Omental fat pad (tissue), 4 donors: Measurements from ENCODE around the gene CTNNAL1. TPM values are rescaled to one million over a fixed set of nuclear protein-coding genes. Genes with fewer than 3 reads are reported as not detected.

ENCODE experiments used
- ATAC-seq: fragments of 150-250 bp; one replicate; pipeline ENCODE4 v1.9.1; 2016; ENCODE audit warnings: mild to moderate bottlenecking, moderate library complexity; ENCODE audit not compliant: low FRiP score
- DNase-seq: peaks from one replicate; pipeline ENCODE4 v3.0.0-alpha.2; 2019; ENCODE audit warnings: low spot score
- total RNA-seq, 4 donors: library from RNA; depleted of rRNA; stranded (reverse); fragments of >200 nt; gene quantifications; one replicate each; pipeline ENCODE4 v1.1.0, GENCODE V29; 2016
- TF ChIP-seq, protein P1 (sequence below), 3 donors: fragments of 450-650 bp; IDR thresholded peaks; one replicate each; pipeline ENCODE4 v1.5.1; 2016 to 2017; ENCODE audit warnings: antibody characterized with exemption in 3 of 3, mild to moderate bottlenecking in 3 of 3, moderate library complexity in 2 of 3

CTNNAL1 gene
- total RNA-seq, 4 donors from 2014 or later = 34.5 to 57.3 (median 46.5) TPM

DNA sequence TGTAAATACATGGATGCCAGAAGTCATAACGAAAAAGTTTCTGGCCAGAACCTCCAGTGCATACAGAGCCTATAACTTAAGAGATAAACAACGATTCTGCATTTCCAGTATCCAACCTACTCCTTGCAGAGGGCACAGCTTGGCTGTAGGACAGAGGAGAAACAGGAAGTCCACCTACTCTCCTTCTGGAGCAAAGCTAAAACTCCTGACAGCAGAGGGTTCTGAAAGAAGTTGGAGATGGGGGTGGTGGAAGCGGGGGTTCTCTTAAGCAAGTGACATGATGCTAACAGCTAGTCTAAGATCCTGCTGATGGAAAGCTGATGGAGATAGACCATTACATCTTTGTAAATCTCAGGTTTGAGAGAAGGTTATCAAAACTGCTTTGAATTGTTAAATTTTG lies 35.5 kb upstream of the CTNNAL1 start:
- ATAC-seq (no peak), DNase-seq (no peak)
- TF ChIP-seq, protein P1, sequence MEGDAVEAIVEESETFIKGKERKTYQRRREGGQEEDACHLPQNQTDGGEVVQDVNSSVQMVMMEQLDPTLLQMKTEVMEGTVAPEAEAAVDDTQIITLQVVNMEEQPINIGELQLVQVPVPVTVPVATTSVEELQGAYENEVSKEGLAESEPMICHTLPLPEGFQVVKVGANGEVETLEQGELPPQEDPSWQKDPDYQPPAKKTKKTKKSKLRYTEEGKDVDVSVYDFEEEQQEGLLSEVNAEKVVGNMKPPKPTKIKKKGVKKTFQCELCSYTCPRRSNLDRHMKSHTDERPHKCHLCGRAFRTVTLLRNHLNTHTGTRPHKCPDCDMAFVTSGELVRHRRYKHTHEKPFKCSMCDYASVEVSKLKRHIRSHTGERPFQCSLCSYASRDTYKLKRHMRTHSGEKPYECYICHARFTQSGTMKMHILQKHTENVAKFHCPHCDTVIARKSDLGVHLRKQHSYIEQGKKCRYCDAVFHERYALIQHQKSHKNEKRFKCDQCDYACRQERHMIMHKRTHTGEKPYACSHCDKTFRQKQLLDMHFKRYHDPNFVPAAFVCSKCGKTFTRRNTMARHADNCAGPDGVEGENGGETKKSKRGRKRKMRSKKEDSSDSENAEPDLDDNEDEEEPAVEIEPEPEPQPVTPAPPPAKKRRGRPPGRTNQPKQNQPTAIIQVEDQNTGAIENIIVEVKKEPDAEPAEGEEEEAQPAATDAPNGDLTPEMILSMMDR (IDR thresholded peaks at IDR 0.05) = no peak

DNA sequence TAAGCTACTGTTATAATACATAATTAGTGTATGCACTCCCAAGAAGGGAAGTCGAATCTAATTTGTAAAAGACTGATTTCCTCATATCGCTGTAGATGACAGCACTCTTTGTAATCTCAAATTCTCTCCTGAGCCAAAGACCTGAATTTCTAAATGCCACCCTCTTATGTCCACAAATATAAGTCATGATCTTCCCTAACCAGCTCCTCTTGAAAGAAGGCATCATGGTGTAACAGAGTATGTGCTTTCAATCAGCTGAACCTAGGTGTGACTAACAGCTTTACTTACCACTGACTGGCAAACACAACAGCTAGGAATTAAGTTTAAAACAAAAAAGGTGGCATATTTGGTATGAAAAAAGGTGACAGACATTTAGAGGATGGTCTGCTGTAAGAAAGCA lies 34.0 kb upstream of the CTNNAL1 start:
- no peak for ATAC-seq
- TF ChIP-seq, protein P1 (IDR thresholded peaks at IDR 0.05) = no peak

DNA sequence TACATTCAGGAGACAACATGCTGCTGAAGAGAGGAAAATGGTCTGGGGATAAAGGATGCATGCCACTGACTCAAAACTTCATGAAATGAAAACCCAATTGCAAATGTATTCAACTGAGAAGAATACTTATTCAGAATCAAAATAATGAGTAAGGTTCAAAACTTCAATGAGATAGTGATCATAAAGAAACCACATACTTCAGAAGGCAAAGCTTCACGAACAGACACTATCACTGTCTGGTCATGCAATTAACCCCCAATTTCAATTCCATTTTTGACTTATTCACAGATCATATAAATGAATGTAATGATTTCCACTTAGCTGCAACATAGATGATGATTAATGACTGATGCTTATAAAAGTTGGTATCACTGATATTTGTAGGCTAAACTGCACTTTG lies 33.0 kb upstream of the CTNNAL1 start:
- no peak for DNase-seq
- TF ChIP-seq, protein P1 (IDR thresholded peaks at IDR 0.05) = no peak
- ATAC-seq = no peak

More for the DNA sequence above, 34.0 kb upstream of the CTNNAL1 start:
- DNase-seq = no peak

DNA sequence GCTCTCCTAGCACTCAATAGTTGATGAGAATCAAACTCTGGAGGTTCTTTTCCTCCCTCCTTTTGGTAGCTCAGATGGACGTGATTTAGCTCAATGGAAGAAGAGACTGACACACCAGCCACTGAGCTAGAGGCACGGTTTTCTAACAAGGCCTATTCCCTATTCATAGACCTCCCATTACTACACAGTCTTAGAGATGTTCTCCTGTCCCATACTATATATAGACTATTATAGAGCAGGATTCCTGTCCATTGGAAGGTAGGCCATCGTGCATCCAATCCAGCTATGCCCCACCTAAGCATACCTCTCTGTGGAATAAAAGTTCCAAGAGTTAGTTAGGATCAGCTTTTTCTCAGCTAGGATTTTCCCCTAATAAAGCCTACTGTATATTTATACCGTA lies 30.3 kb upstream of the CTNNAL1 start:
- ATAC-seq (no peak), DNase-seq (no peak)
- TF ChIP-seq, protein P1 (IDR thresholded peaks at IDR 0.05) = no peak

DNA sequence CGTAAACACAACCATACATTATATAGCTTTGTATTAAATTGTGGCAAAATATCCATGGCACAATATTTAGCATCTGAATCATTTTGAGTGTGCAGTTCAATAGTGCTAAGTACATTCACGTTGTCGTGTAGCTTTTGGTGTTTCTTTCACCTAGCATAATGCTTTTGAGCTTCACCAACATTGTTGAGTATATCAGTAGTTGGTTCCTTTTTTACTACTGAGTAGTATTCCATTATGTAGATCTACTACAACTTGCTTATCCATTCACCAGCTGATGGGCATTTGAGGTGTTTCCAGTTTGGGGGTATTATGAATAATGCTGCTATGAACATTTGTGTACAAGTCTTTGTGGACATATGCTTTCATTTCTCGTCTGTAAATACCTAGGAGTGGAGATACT lies 27.3 kb upstream of the CTNNAL1 start:
- no peak for ATAC-seq
- TF ChIP-seq, protein P1 (IDR thresholded peaks at IDR 0.05) = no peak
- DNase-seq = no peak

DNA sequence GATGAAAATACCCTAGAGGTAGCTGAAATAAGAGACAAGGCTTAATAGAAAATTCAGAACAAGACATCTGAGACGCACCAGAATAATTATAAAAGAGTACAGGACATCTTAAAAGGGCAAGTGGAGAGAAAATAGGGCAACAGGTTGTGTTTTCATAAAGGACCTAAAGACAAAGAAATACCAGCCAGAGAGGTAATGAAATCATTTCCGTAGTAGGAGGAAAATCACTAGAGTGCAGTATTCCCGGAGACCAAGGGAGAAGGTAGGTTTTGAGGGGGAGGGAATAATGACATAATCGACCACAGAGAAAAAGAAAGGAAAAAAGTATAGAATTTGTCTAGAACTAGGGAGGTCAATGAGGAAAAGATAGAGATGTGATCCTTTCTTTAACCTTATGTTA lies 26.2 kb upstream of the CTNNAL1 start:
- DNase-seq (no peak), ATAC-seq (no peak)
- TF ChIP-seq, protein P1 (IDR thresholded peaks at IDR 0.05) = no peak

DNA sequence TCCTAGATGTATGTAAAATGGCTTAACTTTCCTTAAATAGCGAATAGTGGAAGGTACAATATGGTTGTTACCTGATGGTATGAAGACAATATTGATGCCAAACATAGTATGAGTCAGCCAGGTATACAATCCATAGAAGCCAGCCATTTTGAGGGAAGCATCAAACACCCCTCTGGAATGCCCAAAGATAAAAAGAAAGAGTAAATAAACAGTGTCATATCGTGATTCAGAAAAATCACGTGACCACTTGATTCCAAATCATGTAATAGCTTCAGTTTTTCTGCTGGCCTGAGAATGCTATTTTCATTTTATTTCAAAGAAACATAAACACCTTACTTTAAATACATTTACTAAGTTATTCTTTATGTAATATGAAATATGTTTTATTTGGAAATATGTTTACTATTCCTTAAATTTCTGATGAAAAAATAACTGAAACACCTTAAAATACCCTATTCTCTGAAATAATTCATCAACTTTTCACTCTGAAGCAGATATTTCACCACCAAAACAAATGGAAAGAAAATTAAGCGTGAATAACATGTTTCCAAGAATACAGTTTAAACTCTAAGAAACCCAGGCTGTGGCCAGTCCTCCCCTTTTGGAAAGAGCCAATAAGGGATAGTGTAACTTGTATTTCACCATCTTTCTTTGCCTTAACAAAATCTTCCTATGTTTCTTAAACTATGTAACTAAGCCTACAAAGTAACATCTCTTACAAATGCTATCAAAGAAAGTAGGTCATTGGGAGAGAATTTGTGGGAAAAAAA lies 24.8 kb upstream of the CTNNAL1 start:
- TF ChIP-seq, protein P1 (IDR thresholded peaks at IDR 0.05) = no peak
- DNase-seq = no peak
- no peak for ATAC-seq
